NCI-H187 (cell line): Measurements from ENCODE around the gene CREB3L2.

ENCODE experiments used
- DNase-seq, 2 experiments: peaks; one replicate each; lab custom pipeline; 2025; lab: John Stamatoyannopoulos, UW

The CREB3L2 gene

GRCh38 chr7:137898839-137899721 is 102.8 kb downstream of the CREB3L2 start:
- peak in 1 of 2 experiments; percentile 60 for DNase-seq

- no peak for DNase-seq
These were observed 106.3 kb downstream of the CREB3L2 start for GRCh38 chr7:137895301-137896221.

- no peak for DNase-seq
These were observed 108.6 kb downstream of the CREB3L2 start for GRCh38 chr7:137893143-137893742.

- no peak for DNase-seq
These were observed 110.8 kb downstream of the CREB3L2 start for GRCh38 chr7:137891016-137891655.

GRCh38 chr7:137890449-137890921 is 111.4 kb downstream of the CREB3L2 start:
- DNase-seq = no peak

GRCh38 chr7:137888241-137888640 is 113.6 kb downstream of the CREB3L2 start:
- no peak for DNase-seq

GRCh38 chr7:137886746-137887145 is 115.1 kb downstream of the CREB3L2 start:
- no peak for DNase-seq

- DNase-seq = no peak
These were observed 115.6 kb downstream of the CREB3L2 start for GRCh38 chr7:137886281-137886680.

- no peak for DNase-seq
These were observed 116.2 kb downstream of the CREB3L2 start for GRCh38 chr7:137885678-137886077.

- no peak for DNase-seq
These were observed 119.1 kb downstream of the CREB3L2 start for GRCh38 chr7:137882806-137883205.

GRCh38 chr7:137882261-137882668 is 119.6 kb downstream of the CREB3L2 start:
- no peak for DNase-seq

GRCh38 chr7:137881607-137882260 is 120.2 kb downstream of the CREB3L2 start:
- no peak for DNase-seq

- DNase-seq = no peak
These were observed 121.5 kb downstream of the CREB3L2 start for GRCh38 chr7:137880432-137880831.

- DNase-seq = no peak
These were observed 122.3 kb downstream of the CREB3L2 start for GRCh38 chr7:137879357-137880158.

- DNase-seq = no peak
These were observed 123.4 kb downstream of the CREB3L2 start for GRCh38 chr7:137878333-137878961.

GRCh38 chr7:137877027-137877675 is 124.7 kb downstream of the CREB3L2 start:
- DNase-seq = no peak

- no peak for DNase-seq
These were observed 126.1 kb downstream of the CREB3L2 start for GRCh38 chr7:137875746-137876145.

- DNase-seq = no peak
These were observed 127.7 kb downstream of the CREB3L2 start for GRCh38 chr7:137873979-137874777.
